Measurements from ENCODE around the gene PTPRT. TPM values are rescaled to one million over a fixed set of nuclear protein-coding genes. Genes with fewer than 3 reads are reported as not detected.

PTPRT gene
- total and polyA plus RNA-seq, 2 experiments from 2014 or later: not detected

- Histone ChIP-seq H3F3A (replicated peaks; ENCODE audit: low read depth) (no peaks in the 10 kb centered on the region), H4K20me1 (replicated peaks; ENCODE audit: insufficient read depth) (no peaks in the 10 kb centered on the region), H3K27me3 (ENCODE audit: insufficient read depth) (no peaks in the 10 kb centered on the region), H2AFZ (no peak overlapping the region), H3K4me1 (ENCODE audit: insufficient read depth) (no peaks in the 10 kb centered on the region), H3K4me3 (no peak overlapping the region), H3K9me2 (ENCODE audit: insufficient read depth) (no peaks in the 10 kb centered on the region), H3K4me2 (no peak overlapping the region), H3K27ac (ENCODE audit: low read depth) (no peak overlapping the region), H3K36me3 (ENCODE audit: insufficient read depth) (peaks cover 3% of the 10 kb centered on the region; the same call in 1 of the 2 replicates), H3K79me2 (replicated peaks; ENCODE audit: insufficient read depth) (no peaks in the 10 kb centered on the region)
- DNase-seq (ENCODE audit: low spot score): no peak
- Mint-ChIP-seq H3K4me1 (no peaks in the 10 kb centered on the region), H3K36me3 (ENCODE audit: low read depth) (peaks cover 34% of the 10 kb centered on the region), H3K27me3 (ENCODE audit: insufficient read depth, low read depth, poor library complexity) (peaks cover 4% of the 10 kb centered on the region), H3K9me3 (peaks cover 93% of the 10 kb centered on the region), H3K4me3 (no peak overlapping the region), H3K27ac (no peak overlapping the region)
- TF ChIP-seq ZNF331 (CRISPR knock-in tag; IDR thresholded peaks at IDR 0.05; ENCODE audit: low read depth): no peak
- no peak for ATAC-seq
Observed at GRCh38 chr20:42792052-42792451, 397.7 kb downstream of the PTPRT start.

GRCh38 chr20:42790111-42790510, 399.6 kb downstream of the PTPRT start:
- Mint-ChIP-seq H3K27me3 (ENCODE audit: insufficient read depth, low read depth, poor library complexity) (peaks cover 4% of the 10 kb centered on the region), H3K27ac (no peak overlapping the region), H3K36me3 (ENCODE audit: low read depth) (peaks cover 35% of the 10 kb centered on the region), H3K9me3 (peaks cover 95% of the 10 kb centered on the region), H3K4me1 (no peaks in the 10 kb centered on the region), H3K4me3 (no peak overlapping the region)
- ATAC-seq: no peak
- Histone ChIP-seq H3K27ac (ENCODE audit: low read depth) (no peak overlapping the region), H2AFZ (no peak overlapping the region), H3F3A (replicated peaks; ENCODE audit: low read depth) (no peaks in the 10 kb centered on the region), H3K36me3 (ENCODE audit: insufficient read depth) (peaks cover 3% of the 10 kb centered on the region; the same call in 1 of the 2 replicates), H3K4me2 (no peak overlapping the region), H3K79me2 (replicated peaks; ENCODE audit: insufficient read depth) (no peaks in the 10 kb centered on the region), H3K4me3 (no peak overlapping the region), H4K20me1 (replicated peaks; ENCODE audit: insufficient read depth) (no peaks in the 10 kb centered on the region), H3K9me2 (ENCODE audit: insufficient read depth) (no peaks in the 10 kb centered on the region), H3K4me1 (ENCODE audit: insufficient read depth) (no peaks in the 10 kb centered on the region), H3K27me3 (ENCODE audit: insufficient read depth) (no peaks in the 10 kb centered on the region)
- no peak for DNase-seq (ENCODE audit: low spot score)
- no peak for TF ChIP-seq ZNF331 (CRISPR knock-in tag; IDR thresholded peaks at IDR 0.05; ENCODE audit: low read depth)
- TF ChIP-seq ZNF114 (CRISPR knock-in tag; IDR thresholded peaks at IDR 0.05): no peak
- TF ChIP-seq POLR2AphosphoS5 (IDR thresholded peaks at IDR 0.05; ENCODE audit: low read depth): no peak
- TF ChIP-seq CTCF (conservative IDR thresholded peaks at IDR 0.05; ENCODE audit: low read depth in 2 of 2): no peak
- no peak for TF ChIP-seq EZH2phosphoT487 (IDR thresholded peaks at IDR 0.05; ENCODE audit: unreplicated experiment)
- TF ChIP-seq ZNF462 (CRISPR knock-in tag; IDR thresholded peaks at IDR 0.05): no peak
- no peak for TF ChIP-seq JUNB (IDR thresholded peaks at IDR 0.05; ENCODE audit: unreplicated experiment)
- TF ChIP-seq STAT1 (IDR thresholded peaks at IDR 0.05; ENCODE audit: unreplicated experiment): no peak
- TF ChIP-seq CREB1 (CRISPR knock-in tag; IDR thresholded peaks at IDR 0.05; ENCODE audit: low read depth): no peak
- TF ChIP-seq EZH2 (IDR thresholded peaks at IDR 0.05; ENCODE audit: low read depth, unreplicated experiment): no peak
- no peak for TF ChIP-seq ETS1 (IDR thresholded peaks at IDR 0.05)
